PC-3 (cell line): ENCODE results near the gene CTXND2. TPM values are rescaled to one million over a fixed set of nuclear protein-coding genes. Genes with fewer than 3 reads are reported as not detected.
"Not testable (repeated sequence)": the region's sequence is repeated elsewhere in the genome, so short reads cannot be mapped to it uniquely, and the experiment has no call there.

ENCODE experiments used
- ATAC-seq: fragments of 200-7000 bp; cut with Tn5 transposase; 2 replicates; pipeline ENCODE4 v1.9.1; 2020; ENCODE audit warnings: mild to moderate bottlenecking, moderate library complexity
- BruUV-seq: library from RNA; stranded (reverse); fragments of 400-500 nt; replicated peaks from 2 replicates; lab custom pipeline; 2021; lab: Mats Ljungman, UMichigan
- CTCF ChIA-PET: fragments of 300-600 bp; sonication (Branson Sonifier 250); formaldehyde crosslinking; loops from one replicate; lab custom pipeline; 2022; ENCODE audit warnings: antibody characterized with exemption; lab: Charles Lee
- POLR2A ChIA-PET: fragments of 300-600 bp; sonication (Branson Sonifier 250); formaldehyde crosslinking; loops from one replicate; lab custom pipeline; 2022; ENCODE audit warnings: antibody characterized with exemption; ENCODE audit not compliant: unreplicated experiment; lab: Charles Lee
- DNase-seq: peaks from one replicate; pipeline ENCODE4 v3.0.0-alpha.2; 2015
- H2AFZ ChIP-seq: fragments of 300-600 bp; sonication (generic); 2 replicates; pipeline ENCODE4 v1.6.0; 2016; ENCODE audit warnings: antibody characterized with exemption, low read length
- H3F3A ChIP-seq: fragments of 300-600 bp; sonication (generic); one replicate; pipeline ENCODE4 v1.6.0; 2017; ENCODE audit warnings: antibody characterized with exemption, low read length, control low read depth, mild to moderate bottlenecking; ENCODE audit not compliant: unreplicated experiment
- H3K27ac ChIP-seq: fragments of 300-600 bp; sonication (generic); 2 replicates; pipeline ENCODE4 v1.5.1; 2016; ENCODE audit warnings: mild to moderate bottlenecking, low read length
- H3K27me3 ChIP-seq: fragments of 300-600 bp; sonication (generic); 2 replicates; pipeline ENCODE4 v1.6.1; 2016; ENCODE audit warnings: low read length, mixed read lengths
- H3K36me3 ChIP-seq: fragments of 300-600 bp; sonication (generic); 2 replicates; pipeline ENCODE4 v1.6.1; 2016; ENCODE audit warnings: low read depth, mixed run types, low read length, mixed read lengths
- H3K4me1 ChIP-seq: fragments of 300-600 bp; sonication (generic); 2 replicates; pipeline ENCODE4 v1.5.1; 2016; ENCODE audit warnings: low read length; ENCODE audit not compliant: insufficient read depth
- H3K4me2 ChIP-seq: fragments of 300-600 bp; sonication (generic); 2 replicates; pipeline ENCODE4 v1.6.0; 2016; ENCODE audit warnings: low read length
- H3K4me3 ChIP-seq: fragments of 300-600 bp; sonication (generic); 2 replicates; pipeline ENCODE4 v1.5.1; 2016; ENCODE audit warnings: mild to moderate bottlenecking, low read length, mixed read lengths
- H3K79me2 ChIP-seq: fragments of 300-600 bp; sonication (generic); 2 replicates; pipeline ENCODE4 v1.6.1; 2017; ENCODE audit warnings: low read length, mixed read lengths
- H3K9ac ChIP-seq: fragments of 300-600 bp; sonication (generic); 2 replicates; pipeline ENCODE4 v1.6.0; 2016; ENCODE audit warnings: mild to moderate bottlenecking, low read length
- H3K9me2 ChIP-seq: fragments of 300-600 bp; sonication (generic); replicated peaks from 2 replicates; pipeline ENCODE4 v1.6.1; 2016; ENCODE audit warnings: mixed run types, low read length, mixed read lengths
- H3K9me3 ChIP-seq: fragments of 300-600 bp; sonication (generic); 2 replicates; pipeline ENCODE4 v1.6.1; 2016; ENCODE audit warnings: low read length, mixed read lengths
- H4K20me1 ChIP-seq: fragments of 300-600 bp; sonication (generic); 2 replicates; pipeline ENCODE4 v1.6.1; 2016; ENCODE audit warnings: low read length, mixed read lengths
- CTCF ChIP-seq: fragments of 300-600 bp; sonication (generic); conservative IDR thresholded peaks from 2 replicates; pipeline ENCODE4 v1.5.1; 2017; ENCODE audit warnings: antibody characterized with exemption, low read depth, mild to moderate bottlenecking, low read length
- EZH2 ChIP-seq: fragments of 300-600 bp; sonication (generic); IDR thresholded peaks from one replicate; pipeline ENCODE4 v1.6.1; 2017; ENCODE audit warnings: antibody characterized with exemption, mild to moderate bottlenecking, low read length; ENCODE audit not compliant: unreplicated experiment
- EZH2phosphoT487 ChIP-seq: fragments of 300-600 bp; sonication (generic); IDR thresholded peaks from 2 replicates; pipeline ENCODE4 v1.6.1; 2018; ENCODE audit warnings: mild to moderate bottlenecking, antibody characterized with exemption, low read length, borderline replicate concordance
- intact Hi-C: fragments of 100-400 bp; cut with micrococcal nuclease; formaldehyde crosslinking; loops from 2 replicates; pipeline ENCODE4 v1.9.0; 2023
- total RNA-seq: library from RNA; depleted of rRNA; stranded (reverse); fragments of >200 nt; gene quantifications from 2 replicates; pipeline ENCODE4 v1.2.3, GENCODE V29; 2014

The CTXND2 gene
- total RNA-seq, 1 experiment from 2014 or later: not detected

- Histone ChIP-seq H3K27ac (no peak overlapping the region), H3K4me3 (no peak overlapping the region), H3K9me3 (no peaks in the 10 kb centered on the region), H3K9ac (no peak overlapping the region), H3K79me2 (no peaks in the 10 kb centered on the region), H3K9me2 (no peaks in the 10 kb centered on the region), H3K4me1 (no peaks in the 10 kb centered on the region), H3K4me2 (no peak overlapping the region), H3K27me3 (no peaks in the 10 kb centered on the region), H2AFZ (no peak overlapping the region), H4K20me1 (no peaks in the 10 kb centered on the region), H3F3A (no peaks in the 10 kb centered on the region), H3K36me3 (no peaks in the 10 kb centered on the region; the same call in 1 of the 2 replicates)
- no peak for ATAC-seq
- BruUV-seq: no TSS peak
- no peak for DNase-seq
- ChIA-PET CTCF (no interaction called here), POLR2A (no interaction called here)
- TF ChIP-seq EZH2phosphoT487 (no peak), EZH2 (no peak), CTCF (no peak)
- intact Hi-C loops: no loop called here
Observed at GRCh38 chr1:150846473-150847146, 40.3 kb upstream of the CTXND2 start.

GRCh38 chr1:150850801-150851362, 36.1 kb upstream of the CTXND2 start:
- H3K9ac ChIP-seq, BruUV-seq, H4K20me1 ChIP-seq, CTCF ChIA-PET, H3F3A ChIP-seq, DNase-seq, H3K4me2 ChIP-seq, H2AFZ ChIP-seq, ATAC-seq, H3K4me3 ChIP-seq, intact Hi-C loops, H3K9me3 ChIP-seq, H3K9me2 ChIP-seq, H3K27me3 ChIP-seq, H3K4me1 ChIP-seq, H3K27ac ChIP-seq, H3K79me2 ChIP-seq, POLR2A ChIA-PET: not testable (repeated sequence)
- peaks cover 23% of the 10 kb centered on the region for H3K36me3 ChIP-seq

- H3K4me3 ChIP-seq, H3K4me2 ChIP-seq, H3K4me1 ChIP-seq, H3K9ac ChIP-seq, H3K27me3 ChIP-seq, H4K20me1 ChIP-seq, H3K9me3 ChIP-seq, H3K9me2 ChIP-seq, BruUV-seq, DNase-seq, intact Hi-C loops, ATAC-seq, POLR2A ChIA-PET, CTCF ChIA-PET, H3K27ac ChIP-seq, H2AFZ ChIP-seq, H3K79me2 ChIP-seq, H3F3A ChIP-seq: not testable (repeated sequence)
- H3K36me3 ChIP-seq: peaks cover 27% of the 10 kb centered on the region
Observed at GRCh38 chr1:150852734-150853133, 34.2 kb upstream of the CTXND2 start.
